ENCODE measurements around the gene APAF1. TPM values are rescaled to one million over a fixed set of nuclear protein-coding genes. Genes with fewer than 3 reads are reported as not detected.

Gene APAF1
- total RNA-seq, 1 donor from 2014 or later = 49.2 TPM

- H3K36me3 Mint-ChIP-seq (ENCODE audit: low read depth, unreplicated experiment) = peaks cover 2% of the 10 kb centered on the region
- no peak overlapping the region for H3K27ac ChIP-seq (ENCODE audit: low read depth, low read length)
- H3K9me3 ChIP-seq (ENCODE audit: insufficient read depth, low read depth, low read length) = no peaks in the 10 kb centered on the region
- no peak for FAIRE-seq
- peaks cover 25% of the 10 kb centered on the region for H3K4me1 ChIP-seq (ENCODE audit: insufficient read depth, low read length)
- no peak for TF ChIP-seq EZH2 (IDR thresholded peaks at IDR 0.05; ENCODE audit: insufficient read depth, low read length)
- TF ChIP-seq, protein P1, sequence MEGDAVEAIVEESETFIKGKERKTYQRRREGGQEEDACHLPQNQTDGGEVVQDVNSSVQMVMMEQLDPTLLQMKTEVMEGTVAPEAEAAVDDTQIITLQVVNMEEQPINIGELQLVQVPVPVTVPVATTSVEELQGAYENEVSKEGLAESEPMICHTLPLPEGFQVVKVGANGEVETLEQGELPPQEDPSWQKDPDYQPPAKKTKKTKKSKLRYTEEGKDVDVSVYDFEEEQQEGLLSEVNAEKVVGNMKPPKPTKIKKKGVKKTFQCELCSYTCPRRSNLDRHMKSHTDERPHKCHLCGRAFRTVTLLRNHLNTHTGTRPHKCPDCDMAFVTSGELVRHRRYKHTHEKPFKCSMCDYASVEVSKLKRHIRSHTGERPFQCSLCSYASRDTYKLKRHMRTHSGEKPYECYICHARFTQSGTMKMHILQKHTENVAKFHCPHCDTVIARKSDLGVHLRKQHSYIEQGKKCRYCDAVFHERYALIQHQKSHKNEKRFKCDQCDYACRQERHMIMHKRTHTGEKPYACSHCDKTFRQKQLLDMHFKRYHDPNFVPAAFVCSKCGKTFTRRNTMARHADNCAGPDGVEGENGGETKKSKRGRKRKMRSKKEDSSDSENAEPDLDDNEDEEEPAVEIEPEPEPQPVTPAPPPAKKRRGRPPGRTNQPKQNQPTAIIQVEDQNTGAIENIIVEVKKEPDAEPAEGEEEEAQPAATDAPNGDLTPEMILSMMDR (IDR thresholded peaks at IDR 0.05; ENCODE audit: insufficient read depth, low read depth, low read length) = no peak
- no peak overlapping the region for H3K4me3 Mint-ChIP-seq (ENCODE audit: unreplicated experiment)
- H2AFZ ChIP-seq (ENCODE audit: low read depth, low read length) = no peak overlapping the region
- H4K20me1 ChIP-seq (ENCODE audit: insufficient read depth, low read length) = no peaks in the 10 kb centered on the region
- H3K27me3 ChIP-seq (ENCODE audit: insufficient read depth, low read length) = no peaks in the 10 kb centered on the region
- no peaks in the 10 kb centered on the region for H3K36me3 ChIP-seq (ENCODE audit: insufficient read depth, low read length)
- peaks cover 20% of the 10 kb centered on the region for H3K4me1 Mint-ChIP-seq (ENCODE audit: low read depth, unreplicated experiment)
- no peaks in the 10 kb centered on the region for H3K79me2 ChIP-seq (ENCODE audit: insufficient read depth, low read length)
- H3K4me2 ChIP-seq (ENCODE audit: low read length) = no peak overlapping the region
- no peak overlapping the region for H3K9ac ChIP-seq (ENCODE audit: low read length)
- H3K9me3 Mint-ChIP-seq (ENCODE audit: unreplicated experiment) = peaks cover 4% of the 10 kb centered on the region
- no peak for DNase-seq (ENCODE audit: low read depth)
- no peak overlapping the region for H3K4me3 ChIP-seq (ENCODE audit: insufficient read depth, low read depth, low read length)
- peak overlapping the region; percentile 50 for H3K27ac Mint-ChIP-seq (ENCODE audit: unreplicated experiment)
- H3K27me3 Mint-ChIP-seq (ENCODE audit: low read depth, unreplicated experiment) = no peaks in the 10 kb centered on the region
Observed at GRCh38 chr12:98757455-98757854, 112.4 kb downstream of the APAF1 start.

GRCh38 chr12:98758331-98758730, 113.2 kb downstream of the APAF1 start:
- no peak for FAIRE-seq
- no peak overlapping the region for H3K4me3 Mint-ChIP-seq (ENCODE audit: unreplicated experiment)
- peak; percentile 81 for DNase-seq (ENCODE audit: low read depth)

GRCh38 chr12:98763656-98764055, 118.6 kb downstream of the APAF1 start:
- FAIRE-seq = no peak
- H3K4me3 ChIP-seq (ENCODE audit: insufficient read depth, low read depth, low read length) = no peak overlapping the region
- H3K9me3 Mint-ChIP-seq (ENCODE audit: unreplicated experiment) = no peaks in the 10 kb centered on the region

More at GRCh38 chr12:98758331-98758730, 113.2 kb downstream of the APAF1 start:
- H3K27ac Mint-ChIP-seq (ENCODE audit: unreplicated experiment) = no peak overlapping the region
- no peak overlapping the region for H3K4me3 ChIP-seq (ENCODE audit: insufficient read depth, low read depth, low read length)
- peak overlapping the region; percentile 27 for H3K27ac ChIP-seq (ENCODE audit: low read depth, low read length)
- H3K79me2 ChIP-seq (ENCODE audit: insufficient read depth, low read length) = no peaks in the 10 kb centered on the region
- no peak for TF ChIP-seq EZH2 (IDR thresholded peaks at IDR 0.05; ENCODE audit: insufficient read depth, low read length)
- TF ChIP-seq, protein P1 (IDR thresholded peaks at IDR 0.05; ENCODE audit: insufficient read depth, low read depth, low read length) = no peak
- peaks cover 2% of the 10 kb centered on the region for H3K36me3 Mint-ChIP-seq (ENCODE audit: low read depth, unreplicated experiment)
- H2AFZ ChIP-seq (ENCODE audit: low read depth, low read length) = no peak overlapping the region
- H3K4me2 ChIP-seq (ENCODE audit: low read length) = no peak overlapping the region
- H4K20me1 ChIP-seq (ENCODE audit: insufficient read depth, low read length) = no peaks in the 10 kb centered on the region
- no peaks in the 10 kb centered on the region for H3K27me3 ChIP-seq (ENCODE audit: insufficient read depth, low read length)
- no peaks in the 10 kb centered on the region for H3K27me3 Mint-ChIP-seq (ENCODE audit: low read depth, unreplicated experiment)
- peaks cover 16% of the 10 kb centered on the region for H3K4me1 ChIP-seq (ENCODE audit: insufficient read depth, low read length)
- no peaks in the 10 kb centered on the region for H3K9me3 ChIP-seq (ENCODE audit: insufficient read depth, low read depth, low read length)
- peak overlapping the region; percentile 15 for H3K9ac ChIP-seq (ENCODE audit: low read length)
- H3K36me3 ChIP-seq (ENCODE audit: insufficient read depth, low read length) = no peaks in the 10 kb centered on the region
- peaks cover 4% of the 10 kb centered on the region for H3K9me3 Mint-ChIP-seq (ENCODE audit: unreplicated experiment)
- H3K4me1 Mint-ChIP-seq (ENCODE audit: low read depth, unreplicated experiment) = peaks cover 13% of the 10 kb centered on the region

More at GRCh38 chr12:98763656-98764055, 118.6 kb downstream of the APAF1 start:
- no peaks in the 10 kb centered on the region for H3K9me3 ChIP-seq (ENCODE audit: insufficient read depth, low read depth, low read length)
- no peak overlapping the region for H2AFZ ChIP-seq (ENCODE audit: low read depth, low read length)
- no peaks in the 10 kb centered on the region for H3K79me2 ChIP-seq (ENCODE audit: insufficient read depth, low read length)
- no peak overlapping the region for H3K4me2 ChIP-seq (ENCODE audit: low read length)
- no peaks in the 10 kb centered on the region for H3K36me3 Mint-ChIP-seq (ENCODE audit: low read depth, unreplicated experiment)
- TF ChIP-seq, protein P1 (IDR thresholded peaks at IDR 0.05; ENCODE audit: insufficient read depth, low read depth, low read length) = no peak
- no peak for TF ChIP-seq EZH2 (IDR thresholded peaks at IDR 0.05; ENCODE audit: insufficient read depth, low read length)
- no peak overlapping the region for H3K27ac ChIP-seq (ENCODE audit: low read depth, low read length)
- H3K9ac ChIP-seq (ENCODE audit: low read length) = no peak overlapping the region
- peaks cover 5% of the 10 kb centered on the region for H3K27me3 Mint-ChIP-seq (ENCODE audit: low read depth, unreplicated experiment)
- no peak overlapping the region for H3K4me3 Mint-ChIP-seq (ENCODE audit: unreplicated experiment)
- no peak for DNase-seq (ENCODE audit: low read depth)
- no peaks in the 10 kb centered on the region for H3K27me3 ChIP-seq (ENCODE audit: insufficient read depth, low read length)
- H3K27ac Mint-ChIP-seq (ENCODE audit: unreplicated experiment) = no peak overlapping the region
- no peaks in the 10 kb centered on the region for H4K20me1 ChIP-seq (ENCODE audit: insufficient read depth, low read length)
- peaks cover under 1% of the 10 kb centered on the region for H3K4me1 Mint-ChIP-seq (ENCODE audit: low read depth, unreplicated experiment)
- H3K4me1 ChIP-seq (ENCODE audit: insufficient read depth, low read length) = no peaks in the 10 kb centered on the region
- no peaks in the 10 kb centered on the region for H3K36me3 ChIP-seq (ENCODE audit: insufficient read depth, low read length)

All from astrocyte (in vitro differentiated cells and primary cell).